GM21423 (cell line): ENCODE data around the gene CD28.
A peak's percentile ranks its signal among the peaks of the same experiment; 100 is the strongest.

Source experiments
- ATAC-seq: cut with Tn5 transposase; IDR thresholded peaks from one replicate; pipeline ENCODE4 v1.9.1; 2021; ENCODE audit warnings: mild to moderate bottlenecking, moderate library complexity; ENCODE audit not compliant: unreplicated experiment

The CD28 gene

GRCh38 chr2:203713381-203713780 is 6.9 kb downstream of the CD28 start:
- no peak for ATAC-seq

DNA sequence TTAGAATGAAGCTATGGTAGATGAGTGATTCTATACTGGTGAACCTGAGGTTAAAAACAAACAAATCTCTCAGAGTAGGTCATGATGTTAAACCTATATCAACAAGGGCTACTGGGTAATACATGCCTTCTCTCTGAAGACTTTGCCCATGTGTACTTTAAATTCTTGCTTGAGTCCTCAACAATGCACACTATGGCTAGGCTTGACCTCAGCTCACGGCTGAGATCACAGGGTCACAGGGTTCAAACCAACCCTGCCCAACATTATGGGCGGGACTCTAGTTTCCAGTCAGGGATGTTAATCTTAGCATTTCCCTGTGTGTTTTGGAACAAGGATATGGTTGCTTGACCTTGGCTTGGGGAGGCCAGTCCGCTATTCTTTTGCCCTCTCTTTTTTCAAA is 7.7 kb downstream of the CD28 start:
- no peak for ATAC-seq

- no peak for ATAC-seq
Observed at GRCh38 chr2:203715744-203716143, 9.3 kb downstream of the CD28 start.

- peak; percentile 96 for ATAC-seq
Observed at GRCh38 chr2:203718087-203718486, 11.6 kb downstream of the CD28 start.

DNA sequence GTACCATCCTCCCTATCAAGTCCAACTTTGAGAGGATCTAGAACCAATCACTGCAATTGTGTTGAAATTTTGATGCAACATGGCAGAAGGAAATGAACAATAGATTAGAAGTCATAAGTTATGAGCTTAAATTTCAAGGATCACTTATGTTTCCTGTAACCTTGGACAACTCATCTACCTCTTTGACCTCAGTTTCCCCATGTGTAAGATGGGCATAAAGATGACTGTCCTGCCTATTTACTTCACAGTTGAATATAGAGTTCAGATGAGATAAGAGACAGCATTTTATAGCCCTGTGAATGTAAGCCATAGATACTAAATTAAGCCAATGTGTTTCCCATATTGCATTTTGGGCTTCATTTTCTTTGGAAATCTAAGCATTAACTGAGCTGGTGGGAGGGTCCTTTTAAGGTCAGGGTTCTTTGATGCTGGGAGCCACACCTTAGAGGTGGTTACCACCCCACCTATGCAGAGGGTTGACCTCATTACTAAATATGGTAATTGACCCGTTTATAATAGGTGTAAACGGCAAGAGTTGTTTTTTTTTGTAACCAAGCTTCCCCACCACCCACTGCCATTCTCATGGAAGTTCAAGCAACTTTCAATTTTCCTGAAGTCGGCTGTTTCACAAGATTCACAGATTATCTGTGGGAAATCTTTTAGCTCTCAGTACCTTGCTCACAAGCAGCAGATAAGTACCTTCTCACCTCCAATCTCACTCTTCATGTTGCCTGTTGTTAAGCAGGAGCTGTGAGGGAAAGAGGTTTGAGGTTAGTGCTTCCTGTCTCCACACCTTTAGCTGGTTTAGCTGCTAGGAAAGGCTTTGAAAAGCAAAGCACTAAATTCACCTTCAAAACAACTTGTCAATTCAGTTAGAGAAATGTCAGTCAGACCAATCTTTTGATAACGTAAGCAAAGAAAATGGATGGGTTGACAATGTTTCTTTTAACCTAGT is 13.3 kb downstream of the CD28 start:
- ATAC-seq: no peak

GRCh38 chr2:203720915-203721672 is 14.7 kb downstream of the CD28 start:
- no peak for ATAC-seq

- no peak for ATAC-seq
Observed at GRCh38 chr2:203721781-203722300, 15.4 kb downstream of the CD28 start.

DNA sequence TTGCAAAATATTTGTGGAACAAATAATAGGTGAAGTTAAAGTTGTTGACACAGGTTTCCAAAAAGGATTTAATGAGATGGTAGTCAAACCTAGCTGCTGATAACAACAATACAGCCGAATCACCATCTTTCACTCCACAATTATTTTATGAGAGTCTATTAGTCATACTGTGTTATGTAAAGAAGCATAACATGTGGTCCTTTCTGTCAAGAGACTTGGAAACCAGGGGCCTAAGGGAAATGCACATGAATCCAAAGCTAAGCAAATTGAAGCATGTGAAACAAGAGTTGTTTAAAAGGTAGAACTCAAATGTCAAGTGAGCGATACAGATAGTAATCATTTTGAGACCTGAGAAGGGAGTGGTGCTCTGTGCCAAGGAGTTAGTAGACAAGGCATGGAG is 16.0 kb downstream of the CD28 start:
- ATAC-seq: no peak

DNA sequence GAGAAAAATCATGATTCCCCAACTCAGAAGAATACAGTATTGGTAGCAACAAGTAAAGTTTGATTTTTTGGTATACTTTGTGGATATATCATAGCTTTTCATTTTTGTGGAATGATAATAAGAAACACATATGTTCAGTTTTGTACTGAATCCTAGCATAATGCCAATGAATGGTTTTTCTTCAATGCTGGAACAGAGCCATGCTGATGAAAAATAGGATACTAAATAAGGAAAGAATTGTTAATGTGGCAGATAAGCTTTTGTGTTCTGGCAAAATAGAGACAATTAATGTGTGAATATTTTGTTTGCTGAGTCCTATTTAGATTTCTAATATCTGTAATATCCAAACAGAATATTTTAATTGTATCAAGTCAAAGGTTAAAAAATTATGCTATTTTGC is 21.9 kb downstream of the CD28 start:
- ATAC-seq: no peak

GRCh38 chr2:203730076-203730729 is 23.8 kb downstream of the CD28 start:
- ATAC-seq: no peak

- ATAC-seq: no peak
Observed at GRCh38 chr2:203730883-203731282, 24.4 kb downstream of the CD28 start.

DNA sequence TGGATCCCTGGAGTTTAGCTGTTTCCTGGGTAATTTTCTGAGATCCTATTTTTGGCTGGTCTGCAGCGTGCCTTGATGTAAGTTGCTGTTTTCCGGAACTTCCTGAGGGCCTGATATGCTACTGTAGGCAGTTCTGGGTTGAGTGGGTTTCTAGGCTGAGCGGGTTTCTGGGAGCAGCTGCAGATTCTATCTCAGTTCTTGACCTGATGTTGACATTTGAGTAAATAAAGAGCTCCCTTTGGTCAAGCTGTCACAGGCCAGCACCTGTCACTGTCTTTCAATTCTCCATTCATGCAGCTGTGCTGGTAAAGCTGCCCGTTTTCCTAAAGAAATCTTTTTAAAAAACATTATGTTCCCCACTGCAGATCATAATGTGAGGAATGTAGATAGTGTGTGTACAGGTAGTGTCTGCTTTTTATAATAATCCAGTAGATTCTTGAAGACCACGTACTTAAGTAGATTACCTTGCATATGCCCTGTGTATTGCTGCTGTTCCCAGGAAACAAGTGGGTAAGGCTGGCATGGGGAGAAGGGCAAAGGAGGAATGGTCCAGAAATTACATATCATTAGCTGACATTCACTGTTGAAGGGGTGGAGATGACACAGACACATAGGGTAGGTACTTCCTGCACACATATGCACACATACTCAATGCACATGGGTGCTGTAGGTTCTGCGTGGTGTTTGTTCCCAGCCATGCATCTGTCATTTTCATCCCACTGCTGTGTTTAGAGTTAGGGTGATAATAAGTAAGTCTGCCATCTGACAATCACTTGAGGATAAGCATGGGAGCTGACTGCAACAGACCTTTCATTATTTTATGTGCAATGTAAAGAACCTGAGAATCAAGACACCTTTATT is 25.9 kb downstream of the CD28 start:
- no peak for ATAC-seq

GRCh38 chr2:203732953-203733510 is 26.6 kb downstream of the CD28 start:
- no peak for ATAC-seq

DNA sequence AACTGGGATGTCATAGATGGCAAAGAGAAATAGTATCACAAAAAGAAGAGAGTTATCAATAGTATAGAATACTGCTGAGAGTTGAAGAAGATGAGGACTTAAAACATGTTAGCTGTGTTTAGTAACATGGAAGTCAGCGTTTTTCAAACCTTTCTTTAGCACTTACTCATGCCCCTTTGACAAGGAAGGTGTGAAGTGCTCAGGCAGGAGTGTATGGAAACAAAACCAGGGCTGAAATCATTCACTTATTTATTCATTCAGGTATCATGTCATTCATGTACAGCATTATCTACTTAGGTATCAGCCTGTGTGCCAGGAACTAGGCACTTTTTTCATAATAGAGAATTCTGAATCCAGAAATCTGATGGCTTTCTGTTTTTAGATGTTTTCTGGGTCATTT is 27.2 kb downstream of the CD28 start:
- no peak for ATAC-seq

DNA sequence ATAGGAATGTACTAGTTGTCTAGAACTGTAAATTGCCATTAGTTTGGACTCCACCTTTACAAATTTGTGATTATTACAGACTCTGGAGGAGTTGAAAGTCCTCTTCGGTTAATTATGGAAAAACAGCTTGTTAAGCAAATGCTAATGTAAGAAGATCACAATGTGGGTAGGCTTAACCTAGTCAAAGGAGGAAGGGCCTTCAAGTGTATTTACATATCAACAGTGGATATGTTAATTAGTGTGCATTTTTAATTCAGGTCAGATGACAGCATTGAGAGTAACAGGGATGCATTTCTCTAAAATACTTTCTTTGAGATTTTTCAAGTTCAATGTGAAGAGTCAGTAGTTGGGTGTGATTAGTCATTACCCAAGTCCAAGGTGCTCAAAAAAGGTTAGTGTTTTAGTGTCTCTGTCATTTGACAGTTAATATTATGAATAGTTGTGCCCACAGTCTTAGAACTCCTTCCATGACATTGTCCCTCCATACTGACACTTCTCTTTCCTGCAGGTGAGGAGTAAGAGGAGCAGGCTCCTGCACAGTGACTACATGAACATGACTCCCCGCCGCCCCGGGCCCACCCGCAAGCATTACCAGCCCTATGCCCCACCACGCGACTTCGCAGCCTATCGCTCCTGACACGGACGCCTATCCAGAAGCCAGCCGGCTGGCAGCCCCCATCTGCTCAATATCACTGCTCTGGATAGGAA is 28.0 kb downstream of the CD28 start:
- no peak for ATAC-seq

GRCh38 chr2:203737360-203737759 is 30.9 kb downstream of the CD28 start:
- no peak for ATAC-seq

- no peak for ATAC-seq
Observed at GRCh38 chr2:203739351-203739750, 32.9 kb downstream of the CD28 start.

GRCh38 chr2:203740871-203741281 is 34.4 kb downstream of the CD28 start:
- no peak for ATAC-seq

DNA sequence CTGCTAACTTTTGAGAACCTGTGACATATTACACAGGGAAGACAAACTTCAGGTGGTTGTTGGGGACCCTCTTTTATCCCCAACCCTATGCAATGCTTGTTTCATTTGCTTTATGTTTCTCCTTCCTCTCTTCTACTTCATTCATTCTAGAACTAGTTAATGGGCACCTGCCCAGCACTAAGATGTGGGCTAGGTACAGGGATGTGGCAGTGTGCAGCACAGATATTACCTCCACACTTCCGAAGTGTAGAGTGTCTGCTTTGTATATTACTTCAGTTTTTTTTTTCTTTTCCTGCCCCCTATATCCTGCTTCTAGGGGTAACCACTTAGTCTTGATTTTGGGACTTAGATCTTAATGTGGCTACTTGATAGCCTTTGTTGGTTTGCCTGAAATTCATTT is 35.1 kb downstream of the CD28 start:
- ATAC-seq: no peak
